Keratinocyte (primary cell): ENCODE results near the gene ITIH5. TPM values are rescaled to one million over a fixed set of nuclear protein-coding genes. Genes with fewer than 3 reads are reported as not detected.

ENCODE experiments used
- DNase-seq: peaks from one replicate; pipeline ENCODE4 v3.0.0-alpha.2; 2011; ENCODE audit warnings: low read depth, missing footprints, low spot score
- FAIRE-seq: peaks from 2 replicates; lab custom pipeline; 2011; peaks lifted over from hg19 to GRCh38; lab: Jason Lieb, UNC
- H2AFZ ChIP-seq: 2 replicates; pipeline ENCODE4 v1.6.0; 2012; ENCODE audit warnings: low read length, control low read depth, inconsistent platforms; ENCODE audit not compliant: control insufficient read depth
- H3K27ac ChIP-seq: 2 replicates; pipeline ENCODE4 v1.5.1; 2011; ENCODE audit warnings: low read length; ENCODE audit not compliant: control insufficient read depth, insufficient read depth
- H3K27me3 ChIP-seq: 3 replicates; pipeline ENCODE4 v1.6.0; 2011; ENCODE audit warnings: low read length; ENCODE audit not compliant: control insufficient read depth, insufficient read depth; ENCODE audit errors: extremely low read depth
- H3K36me3 ChIP-seq, 2 experiments: 2 replicates in 1 of 2; 3 replicates in 1 of 2; pipeline ENCODE4 v1.5.1; 2011; ENCODE audit warnings: low read length in 2 of 2, mild to moderate bottlenecking in 1 of 2; ENCODE audit not compliant: control insufficient read depth in 2 of 2, insufficient read depth in 2 of 2; ENCODE audit errors: extremely low read depth in 1 of 2
- H3K4me1 ChIP-seq: 3 replicates; pipeline ENCODE4 v1.5.1; 2011; ENCODE audit warnings: low read length; ENCODE audit not compliant: control insufficient read depth, insufficient read depth; ENCODE audit errors: extremely low read depth
- H3K4me2 ChIP-seq: 3 replicates; pipeline ENCODE4 v1.6.0; 2011; ENCODE audit warnings: low read depth, low read length; ENCODE audit not compliant: control insufficient read depth, insufficient read depth; ENCODE audit errors: extremely low read depth
- H3K4me3 ChIP-seq, 3 experiments: fragments of 200-600 bp in 1 of 3; sonication (generic) in 1 of 3; 2 replicates in 2 of 3; 3 replicates in 1 of 3; pipeline ENCODE4 v1.5.1; 2011 to 2016; ENCODE audit warnings: low read length in 3 of 3, mild to moderate bottlenecking in 3 of 3, control low read depth in 2 of 3, inconsistent platforms in 1 of 3, low read depth in 1 of 3, mixed read lengths in 1 of 3, mixed run types in 1 of 3, moderate library complexity in 1 of 3; ENCODE audit not compliant: control insufficient read depth in 2 of 3, insufficient read depth in 2 of 3; ENCODE audit errors: extremely low read depth in 1 of 3
- H3K79me2 ChIP-seq: 2 replicates; pipeline ENCODE4 v1.6.0; 2012; ENCODE audit warnings: low read length; ENCODE audit not compliant: control insufficient read depth, insufficient read depth
- H3K9ac ChIP-seq: 3 replicates; pipeline ENCODE4 v1.6.0; 2011; ENCODE audit warnings: low read length; ENCODE audit not compliant: control insufficient read depth, insufficient read depth; ENCODE audit errors: extremely low read depth
- H3K9me1 ChIP-seq: 3 replicates; pipeline ENCODE4 v1.6.0; 2011; ENCODE audit warnings: low read length; ENCODE audit not compliant: control insufficient read depth, insufficient read depth; ENCODE audit errors: extremely low read depth
- H3K9me3 ChIP-seq: 2 replicates; pipeline ENCODE4 v1.5.1; 2012; ENCODE audit warnings: low read depth, low read length; ENCODE audit not compliant: control insufficient read depth
- H4K20me1 ChIP-seq: 3 replicates; pipeline ENCODE4 v1.6.0; 2011; ENCODE audit warnings: low read length; ENCODE audit not compliant: control insufficient read depth, insufficient read depth; ENCODE audit errors: extremely low read depth
- CTCF ChIP-seq, 3 experiments: IDR thresholded peaks in 1 of 3; conservative IDR thresholded peaks in 1 of 3; optimal IDR thresholded peaks in 1 of 3; 2 replicates in 2 of 3; 3 replicates in 1 of 3; pipeline versions ENCODE3 to v1.5.1; 2011; ENCODE audit warnings: low read length in 3 of 3, mild to moderate bottlenecking in 3 of 3, moderate library complexity in 2 of 3, control low read depth in 1 of 3, inconsistent platforms in 1 of 3; ENCODE audit not compliant: insufficient read depth in 2 of 3; ENCODE audit errors: extremely low read depth in 1 of 3
- EZH2 ChIP-seq: IDR thresholded peaks from one replicate; pipeline ENCODE4 v1.6.1; 2012; ENCODE audit warnings: inconsistent platforms, mild to moderate bottlenecking, low read length, moderate library complexity
- dilution Hi-C: fragments of 300-500 bp; cut with MboI; formaldehyde crosslinking; loops from one replicate; pipeline ENCODE4 v1.7.0; 2020; ENCODE audit warnings: low sequenced_read_pairs; ENCODE audit not compliant: extremely low pct_ligation_motif_present
- polyA plus RNA-seq, 5 experiments: library from polyadenylated mRNA; depleted of rRNA in 3 of 5; stranded (reverse) in 3 of 5; stranded (forward) in 1 of 5; unstranded in 1 of 5; fragments of >200 nt; gene quantifications; 1 replicate in 1 of 5; 2 replicates in 3 of 5; 3 replicates in 1 of 5; pipeline versions ENCODE4 v1.2.1 to v1.2.3, GENCODE V29; 2011 to 2012; ENCODE audit warnings: missing spikeins in 2 of 5, low read depth in 1 of 5, low replicate concordance in 1 of 5

Gene ITIH5
- polyA plus RNA-seq, 1 donor (not counting 4 experiments of a cell fraction or from before 2014, with no cell fraction given), result not detected

- H3K79me2 ChIP-seq, result no peaks in the 10 kb centered on the region
- H3K27ac ChIP-seq, result no peak overlapping the region
- no peak overlapping the region for H3K4me3 ChIP-seq
- DNase-seq (no peak), FAIRE-seq (no peak)
- peaks cover 12% of the 10 kb centered on the region for H3K27me3 ChIP-seq
- no peak overlapping the region for H2AFZ ChIP-seq
- no peak for TF ChIP-seq CTCF (optimal IDR thresholded peaks at IDR 0.05 in 1 of 3, IDR thresholded peaks at IDR 0.05 in 1 of 3, conservative IDR thresholded peaks at IDR 0.05 in 1 of 3; ENCODE audit: extremely low read depth in 1 of 3, insufficient read depth in 2 of 3, low read length in 3 of 3)
- TF ChIP-seq EZH2, result no peak
- no peaks in the 10 kb centered on the region for H3K9me3 ChIP-seq
- H3K9me1 ChIP-seq, result no peaks in the 10 kb centered on the region
- dilution Hi-C loops, result no loop called here
- H3K4me1 ChIP-seq, result no peaks in the 10 kb centered on the region
- no peak overlapping the region for H3K9ac ChIP-seq
- no peaks in the 10 kb centered on the region for H4K20me1 ChIP-seq
- H3K36me3 ChIP-seq, result no peaks in the 10 kb centered on the region
- H3K4me2 ChIP-seq, result no peak overlapping the region
These were observed 105.4 kb downstream of the ITIH5 start for GRCh38 chr10:7561216-7561893.

GRCh38 chr10:7560519-7560918 lies 106.2 kb downstream of the ITIH5 start:
- Histone ChIP-seq H3K27ac (no peak overlapping the region), H4K20me1 (no peaks in the 10 kb centered on the region), H3K79me2 (no peaks in the 10 kb centered on the region), H3K9me3 (no peaks in the 10 kb centered on the region), H3K36me3 (no peaks in the 10 kb centered on the region), H3K4me3 (no peak overlapping the region), H2AFZ (no peak overlapping the region), H3K27me3 (peaks cover 12% of the 10 kb centered on the region), H3K9me1 (no peaks in the 10 kb centered on the region), H3K9ac (no peak overlapping the region), H3K4me1 (no peaks in the 10 kb centered on the region), H3K4me2 (no peak overlapping the region)
- dilution Hi-C loops, result no loop called here
- DNase-seq (no peak), FAIRE-seq (no peak)
- TF ChIP-seq EZH2 (no peak), CTCF (optimal IDR thresholded peaks at IDR 0.05 in 1 of 3, IDR thresholded peaks at IDR 0.05 in 1 of 3, conservative IDR thresholded peaks at IDR 0.05 in 1 of 3; ENCODE audit: extremely low read depth in 1 of 3, insufficient read depth in 2 of 3, low read length in 3 of 3) (no peak)
